Right lobe of liver (tissue), 4 donors: ENCODE measurements around the gene VMP1.

ENCODE experiments used
- POLR2A ChIP-seq: fragments of 450-650 bp; IDR thresholded peaks from one replicate; pipeline ENCODE4 v1.6.1; 2017; ENCODE audit warnings: antibody characterized with exemption, mild to moderate bottlenecking
- TF ChIP-seq, protein P1 (sequence below), 4 donors: fragments of 200-600 bp in 3 of 4; fragments of 450-650 bp in 1 of 4; IDR thresholded peaks; one replicate each; pipeline versions ENCODE4 v1.5.1 to v1.8.0; 2016 to 2022; ENCODE audit warnings: antibody characterized with exemption in 4 of 4, mild to moderate bottlenecking in 2 of 4
- donor health status: DM: no; HTN: no; CAD: no.
- donor health status: DM: no; HTN: no; CAD: no.
- donor health status: DM: no; HTN: yes; CAD: no.

DNA sequence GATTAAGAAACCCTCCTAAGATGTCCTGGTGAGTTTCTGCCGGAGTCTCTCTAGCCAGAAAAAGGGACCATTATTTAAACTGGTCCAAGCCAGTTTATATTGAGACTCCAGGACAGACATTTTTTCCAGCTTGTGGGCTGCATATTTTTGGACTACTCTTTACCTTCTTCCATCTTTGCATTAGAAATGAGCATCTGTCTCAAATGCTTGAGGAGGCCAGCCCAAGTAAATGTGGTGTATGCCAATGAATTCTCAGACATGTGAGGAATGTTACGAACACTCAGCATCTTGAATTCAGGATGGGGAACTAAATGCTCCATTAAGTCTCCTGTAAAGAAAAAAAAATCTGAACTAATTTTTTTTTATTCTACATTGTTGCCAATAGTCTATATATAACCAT lies 166.9 kb downstream of the VMP1 start:
- no peak for TF ChIP-seq POLR2A
- TF ChIP-seq, protein P1, sequence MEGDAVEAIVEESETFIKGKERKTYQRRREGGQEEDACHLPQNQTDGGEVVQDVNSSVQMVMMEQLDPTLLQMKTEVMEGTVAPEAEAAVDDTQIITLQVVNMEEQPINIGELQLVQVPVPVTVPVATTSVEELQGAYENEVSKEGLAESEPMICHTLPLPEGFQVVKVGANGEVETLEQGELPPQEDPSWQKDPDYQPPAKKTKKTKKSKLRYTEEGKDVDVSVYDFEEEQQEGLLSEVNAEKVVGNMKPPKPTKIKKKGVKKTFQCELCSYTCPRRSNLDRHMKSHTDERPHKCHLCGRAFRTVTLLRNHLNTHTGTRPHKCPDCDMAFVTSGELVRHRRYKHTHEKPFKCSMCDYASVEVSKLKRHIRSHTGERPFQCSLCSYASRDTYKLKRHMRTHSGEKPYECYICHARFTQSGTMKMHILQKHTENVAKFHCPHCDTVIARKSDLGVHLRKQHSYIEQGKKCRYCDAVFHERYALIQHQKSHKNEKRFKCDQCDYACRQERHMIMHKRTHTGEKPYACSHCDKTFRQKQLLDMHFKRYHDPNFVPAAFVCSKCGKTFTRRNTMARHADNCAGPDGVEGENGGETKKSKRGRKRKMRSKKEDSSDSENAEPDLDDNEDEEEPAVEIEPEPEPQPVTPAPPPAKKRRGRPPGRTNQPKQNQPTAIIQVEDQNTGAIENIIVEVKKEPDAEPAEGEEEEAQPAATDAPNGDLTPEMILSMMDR (IDR thresholded peaks at IDR 0.05) = no peak
